IPS-18c (cell line): ENCODE results near the gene MXD4.

ENCODE experiments used
- H3K4me3 ChIP-seq: 2 replicates; pipeline ENCODE4 v1.7.0; 2013; ENCODE audit warnings: low read depth, mild to moderate bottlenecking, low read length, moderate library complexity; ENCODE audit not compliant: insufficient read depth
- H3K9me3 ChIP-seq: one replicate; pipeline ENCODE4 v1.6.1; 2013; ENCODE audit warnings: mild to moderate bottlenecking, low read length, moderate library complexity; ENCODE audit not compliant: control insufficient read depth, insufficient read depth

Gene MXD4

GRCh38 chr4:2259541-2260343 lies 2.2 kb downstream of the MXD4 start:
- no peak overlapping the region for H3K4me3 ChIP-seq
- no peaks in the 10 kb centered on the region for H3K9me3 ChIP-seq

- H3K9me3 ChIP-seq = no peaks in the 10 kb centered on the region
- H3K4me3 ChIP-seq = no peak overlapping the region
These were observed 2.8 kb downstream of the MXD4 start for GRCh38 chr4:2259036-2259540.

GRCh38 chr4:2258091-2259035 lies 3.5 kb downstream of the MXD4 start:
- Histone ChIP-seq H3K4me3 (no peak overlapping the region), H3K9me3 (no peaks in the 10 kb centered on the region)

GRCh38 chr4:2257361-2258081 lies 4.4 kb downstream of the MXD4 start:
- H3K4me3 ChIP-seq = no peak overlapping the region
- H3K9me3 ChIP-seq = no peaks in the 10 kb centered on the region

GRCh38 chr4:2256781-2257191 lies 5.1 kb downstream of the MXD4 start:
- H3K9me3 ChIP-seq = no peaks in the 10 kb centered on the region
- H3K4me3 ChIP-seq = no peak overlapping the region

GRCh38 chr4:2256156-2256731 lies 5.7 kb downstream of the MXD4 start:
- Histone ChIP-seq H3K4me3 (no peak overlapping the region), H3K9me3 (no peaks in the 10 kb centered on the region)

- no peaks in the 10 kb centered on the region for H3K9me3 ChIP-seq
- no peak overlapping the region for H3K4me3 ChIP-seq
These were observed 6.3 kb downstream of the MXD4 start for GRCh38 chr4:2255501-2256155.

GRCh38 chr4:2254665-2255500 lies 7.0 kb downstream of the MXD4 start:
- H3K9me3 ChIP-seq = no peaks in the 10 kb centered on the region
- H3K4me3 ChIP-seq = no peak overlapping the region

GRCh38 chr4:2253160-2254084 lies 8.5 kb downstream of the MXD4 start:
- Histone ChIP-seq H3K9me3 (no peaks in the 10 kb centered on the region), H3K4me3 (no peak overlapping the region)

- H3K9me3 ChIP-seq = no peaks in the 10 kb centered on the region
These were observed 9.3 kb downstream of the MXD4 start for GRCh38 chr4:2252530-2253091.

GRCh38 chr4:2251795-2252529 lies 9.9 kb downstream of the MXD4 start:
- H3K9me3 ChIP-seq = no peaks in the 10 kb centered on the region
- no peak overlapping the region for H3K4me3 ChIP-seq

More at GRCh38 chr4:2252530-2253091, 9.3 kb downstream of the MXD4 start:
- no peak overlapping the region for H3K4me3 ChIP-seq

- Histone ChIP-seq H3K4me3 (no peak overlapping the region), H3K9me3 (no peaks in the 10 kb centered on the region)
These were observed 10.7 kb downstream of the MXD4 start for GRCh38 chr4:2251073-2251794.

- Histone ChIP-seq H3K9me3 (no peaks in the 10 kb centered on the region), H3K4me3 (no peak overlapping the region)
These were observed 11.4 kb downstream of the MXD4 start for GRCh38 chr4:2250357-2251072.
